GM12875 (cell line): ENCODE results near the gene THRSP.
A peak's percentile ranks its signal among the peaks of the same experiment; 100 is the strongest.
"Not testable (repeated sequence)": the region's sequence is repeated elsewhere in the genome, so short reads cannot be mapped to it uniquely, and the experiment has no call there.

ENCODE experiments used
- H3K4me3 ChIP-seq: one replicate; pipeline ENCODE4 v1.5.1; 2011; ENCODE audit warnings: low read depth, low read length, control low read depth
- CTCF ChIP-seq: IDR thresholded peaks from 2 replicates; pipeline ENCODE4 v1.5.1; 2011; ENCODE audit warnings: low read depth, mild to moderate bottlenecking, control low read depth, inconsistent platforms, low read length, moderate library complexity, borderline replicate concordance; ENCODE audit not compliant: insufficient read depth

Gene THRSP

GRCh38 chr11:78039391-78039918 is 24.2 kb upstream of the THRSP start:
- H3K4me3 ChIP-seq = no peak overlapping the region
- no peak for TF ChIP-seq CTCF

- no peak overlapping the region for H3K4me3 ChIP-seq
- no peak for TF ChIP-seq CTCF
These were observed 23.6 kb upstream of the THRSP start for GRCh38 chr11:78039919-78040671.

GRCh38 chr11:78040691-78041379 is 22.8 kb upstream of the THRSP start:
- no peak overlapping the region for H3K4me3 ChIP-seq
- TF ChIP-seq CTCF = no peak

GRCh38 chr11:78041380-78041719 is 22.3 kb upstream of the THRSP start:
- not testable (repeated sequence) for H3K4me3 ChIP-seq

- no peak overlapping the region for H3K4me3 ChIP-seq
- TF ChIP-seq CTCF = no peak
These were observed 21.7 kb upstream of the THRSP start for GRCh38 chr11:78041843-78042440.

- no peak for TF ChIP-seq CTCF
- no peak overlapping the region for H3K4me3 ChIP-seq
These were observed 19.0 kb upstream of the THRSP start for GRCh38 chr11:78044706-78045105.

- H3K4me3 ChIP-seq = peak overlapping the region; percentile 30
- peak; percentile 100 for TF ChIP-seq CTCF
These were observed 17.7 kb upstream of the THRSP start for GRCh38 chr11:78045851-78046485.
